Coronary artery (tissue), 2 donors: ENCODE data around the gene HLX.
A peak's percentile ranks its signal among the peaks of the same experiment; 100 is the strongest.

Source experiments
- DNase-seq: peaks from one replicate; pipeline ENCODE4 v3.0.0-alpha.2; 2017; ENCODE audit warnings: low spot score
- H3K27ac ChIP-seq, 2 donors: fragments of 200-600 bp; sonication (generic); one replicate each; pipeline ENCODE4 v1.5.1; 2016 to 2019
- H3K4me3 ChIP-seq: fragments of 200-600 bp; sonication (generic); 2 replicates; pipeline ENCODE4 v1.5.1; 2016; ENCODE audit warnings: mild to moderate bottlenecking, moderate library complexity
- TF ChIP-seq, protein P1 (sequence below): fragments of 200-600 bp; sonication (generic); IDR thresholded peaks from one replicate; pipeline ENCODE4 v1.5.1; 2019; ENCODE audit warnings: antibody characterized with exemption

HLX gene

DNA sequence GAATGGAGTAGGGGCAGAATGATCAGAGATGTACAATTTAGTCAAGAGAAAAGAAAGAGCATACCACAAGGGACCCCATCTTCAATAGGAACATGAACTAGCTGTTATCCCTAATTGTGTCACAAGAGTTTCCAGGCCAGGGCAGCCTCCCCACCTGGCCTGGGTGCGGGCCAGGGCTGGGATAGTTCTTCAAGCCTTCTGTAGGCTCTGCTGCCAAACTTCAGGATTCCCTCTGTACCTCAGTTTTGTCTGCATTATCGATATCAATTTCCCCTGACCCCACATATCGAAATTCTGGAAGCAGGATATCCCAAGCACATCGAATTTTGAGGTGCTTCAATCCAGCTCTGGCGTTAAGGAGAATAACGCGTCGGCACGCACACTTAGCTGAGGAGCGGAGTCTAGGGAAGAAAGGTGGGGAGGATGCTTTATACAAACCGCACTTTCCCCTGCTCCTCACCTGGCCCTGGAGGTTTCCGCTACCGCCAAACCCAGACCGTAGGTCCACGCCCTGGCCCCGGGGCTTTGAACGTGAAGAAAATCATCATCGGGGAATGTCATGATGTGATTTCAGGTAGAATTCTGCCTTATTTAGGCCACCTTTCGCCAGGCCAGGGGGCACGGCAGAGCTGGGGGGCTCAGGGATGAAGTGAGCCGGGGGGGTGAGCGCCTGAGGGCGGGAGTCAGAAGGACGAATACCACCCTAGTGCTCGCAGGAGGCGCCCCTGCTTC is 7.4 kb downstream of the HLX start:
- DNase-seq: no peak
- Histone ChIP-seq H3K4me3 (no peak overlapping the region), H3K27ac (no peak overlapping the region)
- TF ChIP-seq, protein P1, sequence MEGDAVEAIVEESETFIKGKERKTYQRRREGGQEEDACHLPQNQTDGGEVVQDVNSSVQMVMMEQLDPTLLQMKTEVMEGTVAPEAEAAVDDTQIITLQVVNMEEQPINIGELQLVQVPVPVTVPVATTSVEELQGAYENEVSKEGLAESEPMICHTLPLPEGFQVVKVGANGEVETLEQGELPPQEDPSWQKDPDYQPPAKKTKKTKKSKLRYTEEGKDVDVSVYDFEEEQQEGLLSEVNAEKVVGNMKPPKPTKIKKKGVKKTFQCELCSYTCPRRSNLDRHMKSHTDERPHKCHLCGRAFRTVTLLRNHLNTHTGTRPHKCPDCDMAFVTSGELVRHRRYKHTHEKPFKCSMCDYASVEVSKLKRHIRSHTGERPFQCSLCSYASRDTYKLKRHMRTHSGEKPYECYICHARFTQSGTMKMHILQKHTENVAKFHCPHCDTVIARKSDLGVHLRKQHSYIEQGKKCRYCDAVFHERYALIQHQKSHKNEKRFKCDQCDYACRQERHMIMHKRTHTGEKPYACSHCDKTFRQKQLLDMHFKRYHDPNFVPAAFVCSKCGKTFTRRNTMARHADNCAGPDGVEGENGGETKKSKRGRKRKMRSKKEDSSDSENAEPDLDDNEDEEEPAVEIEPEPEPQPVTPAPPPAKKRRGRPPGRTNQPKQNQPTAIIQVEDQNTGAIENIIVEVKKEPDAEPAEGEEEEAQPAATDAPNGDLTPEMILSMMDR: no peak

DNA sequence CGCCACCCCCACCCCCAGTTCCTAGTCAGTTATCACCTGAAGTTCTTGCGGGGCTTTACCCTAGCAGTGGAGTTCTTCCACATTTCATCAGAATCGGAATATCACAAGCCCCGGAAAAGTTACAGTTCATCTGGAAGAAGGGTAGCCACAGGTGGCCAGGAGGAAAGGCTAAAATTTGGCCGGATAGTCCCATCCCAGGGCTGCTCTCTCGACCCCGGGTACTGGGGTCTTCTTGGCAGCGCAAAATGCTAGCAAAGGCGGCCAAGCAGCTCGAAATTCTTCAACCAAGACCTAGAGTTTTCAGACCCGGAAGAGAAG is 7.9 kb downstream of the HLX start:
- H3K4me3 ChIP-seq: peak overlapping the region; percentile 64
- H3K27ac ChIP-seq: no peak overlapping the region
- TF ChIP-seq, protein P1: no peak
- no peak for DNase-seq

DNA sequence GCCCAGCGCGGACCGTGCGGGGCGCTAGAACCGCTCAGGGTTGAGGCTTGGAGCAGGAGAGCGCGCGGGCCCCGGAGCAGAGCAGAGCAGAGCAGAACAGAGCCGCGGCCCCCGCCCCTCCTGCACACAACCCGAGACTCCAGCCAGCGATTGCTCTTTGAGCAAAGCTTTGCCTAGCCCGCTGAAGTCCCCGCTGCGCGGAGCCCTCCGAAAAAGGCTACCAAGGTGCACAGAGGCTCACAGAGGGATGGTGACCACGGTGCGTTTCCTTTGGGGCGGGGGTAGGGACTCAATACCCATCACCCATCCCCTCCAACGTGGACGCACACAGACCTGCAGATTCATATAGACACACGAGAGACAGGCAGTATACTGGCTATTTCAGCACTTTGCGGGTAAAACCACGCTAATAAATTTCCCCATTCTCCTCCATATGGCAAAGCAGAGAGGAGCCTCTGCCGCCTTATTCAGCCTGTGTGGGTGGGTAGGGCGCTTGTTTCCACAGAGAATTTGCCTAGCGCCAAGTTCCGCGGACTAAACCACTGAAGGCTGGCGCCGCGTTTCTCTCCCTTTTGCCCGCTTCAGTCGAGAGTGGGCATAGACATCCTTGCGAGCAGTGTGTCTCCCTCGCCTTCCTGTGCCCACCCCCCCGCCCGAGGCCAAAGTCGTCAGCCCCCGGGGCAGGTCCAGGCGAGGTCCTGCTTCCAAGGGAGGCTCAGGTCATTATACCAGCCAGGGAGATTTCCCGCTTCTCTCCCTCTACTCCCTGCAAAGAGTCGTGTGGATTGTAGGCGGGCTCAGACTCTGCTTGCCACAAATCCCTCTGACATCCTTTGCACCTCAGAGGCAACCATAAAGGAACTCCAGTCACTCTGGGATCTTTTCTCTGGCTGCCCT is 8.5 kb downstream of the HLX start:
- Histone ChIP-seq H3K4me3 (peak overlapping the region; percentile 64), H3K27ac (no peak overlapping the region)
- DNase-seq: no peak
- TF ChIP-seq, protein P1: no peak

DNA sequence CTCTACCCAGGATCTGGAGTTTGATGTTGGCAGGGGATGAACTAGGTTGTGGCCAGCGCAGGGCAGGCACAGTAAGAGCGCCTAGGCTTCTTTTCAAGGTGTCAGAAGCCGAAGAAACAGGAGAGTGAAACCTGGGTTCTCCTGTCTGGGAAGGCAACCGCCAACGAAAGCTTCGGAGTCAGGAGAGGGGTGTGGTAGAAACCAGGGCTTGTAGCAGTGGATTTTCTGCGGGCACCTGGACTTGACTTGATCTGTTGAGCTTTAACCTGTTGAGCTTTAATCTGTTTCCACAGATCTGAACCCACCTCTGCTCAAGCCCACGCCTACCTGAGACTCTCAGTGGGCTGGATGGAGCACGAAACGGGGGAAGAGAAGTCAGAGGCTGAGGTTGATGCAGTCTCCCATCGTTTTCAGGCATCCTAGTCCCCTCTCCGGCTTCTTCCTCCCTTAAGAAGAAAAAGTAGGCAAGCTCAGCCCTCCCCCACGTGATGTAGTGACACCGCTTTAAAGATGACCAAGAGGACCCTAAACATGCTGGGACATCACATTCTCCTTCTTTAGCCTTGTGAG is 9.3 kb downstream of the HLX start:
- H3K27ac ChIP-seq: no peak overlapping the region
- no peak for DNase-seq
- TF ChIP-seq, protein P1: no peak
- H3K4me3 ChIP-seq: no peak overlapping the region

DNA sequence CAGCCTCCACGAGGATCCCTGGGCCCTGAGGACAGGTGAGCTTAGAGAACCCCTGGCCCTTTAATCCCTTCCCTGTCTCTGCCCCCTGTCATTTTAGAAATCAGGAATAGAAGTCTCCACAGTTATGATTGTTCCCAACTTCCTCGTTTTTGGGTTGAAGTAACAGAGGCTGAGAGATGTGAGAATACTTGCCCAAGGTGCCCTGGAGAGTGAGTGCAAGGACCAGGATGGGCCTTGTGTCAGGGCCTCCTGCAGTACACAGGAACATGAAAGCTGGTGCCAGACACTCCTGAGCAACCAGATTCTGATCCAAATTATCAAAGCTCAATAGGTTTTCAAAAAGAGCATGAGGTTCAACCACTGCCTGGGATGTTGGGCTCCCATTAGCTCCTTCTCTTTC is 10.1 kb downstream of the HLX start:
- DNase-seq: no peak
- TF ChIP-seq, protein P1: no peak
- no peak overlapping the region for H3K27ac ChIP-seq
- no peak overlapping the region for H3K4me3 ChIP-seq

DNA sequence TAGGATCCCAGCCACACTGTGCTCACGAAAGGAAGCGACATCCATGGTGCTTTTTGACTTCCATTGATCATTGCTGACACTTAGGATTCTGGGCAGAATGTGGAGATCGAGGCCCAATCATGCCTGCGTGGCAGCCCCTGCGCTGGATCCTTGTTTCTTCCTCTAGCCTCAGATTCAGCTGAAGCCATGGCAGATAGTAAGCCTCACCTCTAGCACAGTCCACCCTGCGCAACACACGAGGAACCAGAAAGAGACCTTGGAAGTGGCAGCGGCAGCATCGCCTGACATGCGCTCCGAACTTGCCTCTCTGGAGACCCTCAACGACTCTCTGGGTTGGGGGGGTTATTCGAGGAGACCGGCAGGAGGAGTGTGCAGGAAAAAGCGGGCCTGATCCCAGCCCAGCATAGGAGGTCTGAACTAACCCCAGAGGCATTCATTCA is 10.6 kb downstream of the HLX start:
- DNase-seq: no peak
- H3K27ac ChIP-seq: no peak overlapping the region
- H3K4me3 ChIP-seq: no peak overlapping the region
- TF ChIP-seq, protein P1: no peak
